Activated naive CD4-positive, alpha-beta T cell (primary cell): Measurements from ENCODE around the gene ADAM33.

Source experiments
- DNase-seq, 4 experiments: peaks; one replicate each; lab custom pipeline; 2025; lab: John Stamatoyannopoulos, UW

Gene ADAM33

GRCh38 chr20:3687655-3688054 is 5.8 kb upstream of the ADAM33 start:
- no peak for DNase-seq

DNA sequence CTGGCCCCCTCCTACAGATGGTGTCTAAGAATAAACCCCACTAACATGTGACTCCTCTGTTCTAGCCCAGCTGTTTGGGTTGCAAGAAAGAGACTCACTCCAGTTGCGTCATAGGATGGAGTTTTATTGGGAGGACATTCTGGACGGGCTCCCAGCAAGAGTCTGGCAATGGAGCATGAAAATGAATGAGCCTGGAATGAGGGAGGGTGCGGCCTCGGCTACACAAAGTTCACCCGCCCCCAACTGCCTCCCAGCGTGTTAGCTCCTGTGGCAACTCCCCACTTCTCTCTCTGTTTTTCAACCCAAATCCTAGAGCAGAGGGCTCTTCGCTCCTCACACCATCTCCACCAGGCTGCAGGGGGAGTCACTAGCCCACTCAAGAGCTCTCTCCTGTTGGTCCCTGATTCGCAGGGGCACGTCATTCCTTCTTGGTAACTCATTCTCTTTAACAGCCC is 5.1 kb upstream of the ADAM33 start:
- DNase-seq = no peak

DNA sequence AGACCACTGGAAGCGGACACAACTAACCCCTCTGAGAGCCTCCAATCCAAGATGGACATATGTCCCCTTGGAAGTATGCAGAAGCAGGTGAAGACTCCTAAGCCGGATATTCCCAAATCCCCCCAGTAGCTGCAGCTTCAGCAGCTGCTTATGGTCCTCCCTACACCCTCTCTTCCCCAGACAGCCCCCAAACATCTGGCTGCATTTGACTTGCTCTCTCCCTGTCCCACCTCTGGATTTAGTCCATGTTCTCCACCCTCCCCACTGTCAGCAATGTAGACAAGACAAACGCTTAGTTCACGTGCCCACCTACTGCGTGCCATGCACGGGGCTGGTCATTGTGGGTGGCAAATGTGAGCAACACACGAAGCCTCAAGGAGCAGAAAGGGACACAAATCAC is 4.6 kb upstream of the ADAM33 start:
- no peak for DNase-seq

- DNase-seq = no peak
Observed at GRCh38 chr20:3685341-3685740, 3.5 kb upstream of the ADAM33 start.

DNA sequence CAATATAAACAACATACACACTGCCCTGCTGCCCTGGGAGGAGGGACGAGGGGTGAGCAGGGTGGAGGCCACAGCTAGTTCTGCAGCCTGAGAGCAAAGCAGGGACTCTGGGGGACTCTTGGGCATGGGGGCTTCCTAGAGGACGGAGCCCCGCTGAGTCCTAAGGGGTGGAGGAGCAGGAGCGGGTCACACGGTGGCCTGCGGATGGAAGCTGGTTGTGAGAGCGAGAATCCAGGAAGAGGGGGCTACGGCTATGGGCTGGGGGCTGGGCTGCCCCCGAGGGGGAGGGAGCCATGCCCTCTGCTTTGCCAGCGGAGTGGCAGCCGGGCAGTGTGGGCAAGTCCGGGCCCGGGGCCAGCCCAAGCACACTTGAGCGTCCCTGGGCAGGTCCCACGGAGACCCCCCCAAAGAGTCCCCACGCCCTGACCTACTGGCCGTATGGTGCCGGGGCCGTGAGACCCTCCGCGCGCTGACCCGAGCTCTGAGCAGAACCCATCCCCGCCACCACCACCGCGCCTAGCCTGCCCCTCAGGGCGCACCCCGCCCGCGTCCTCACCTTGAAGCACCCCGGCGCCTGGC is 369 bp downstream of the ADAM33 start:
- no peak for DNase-seq

DNA sequence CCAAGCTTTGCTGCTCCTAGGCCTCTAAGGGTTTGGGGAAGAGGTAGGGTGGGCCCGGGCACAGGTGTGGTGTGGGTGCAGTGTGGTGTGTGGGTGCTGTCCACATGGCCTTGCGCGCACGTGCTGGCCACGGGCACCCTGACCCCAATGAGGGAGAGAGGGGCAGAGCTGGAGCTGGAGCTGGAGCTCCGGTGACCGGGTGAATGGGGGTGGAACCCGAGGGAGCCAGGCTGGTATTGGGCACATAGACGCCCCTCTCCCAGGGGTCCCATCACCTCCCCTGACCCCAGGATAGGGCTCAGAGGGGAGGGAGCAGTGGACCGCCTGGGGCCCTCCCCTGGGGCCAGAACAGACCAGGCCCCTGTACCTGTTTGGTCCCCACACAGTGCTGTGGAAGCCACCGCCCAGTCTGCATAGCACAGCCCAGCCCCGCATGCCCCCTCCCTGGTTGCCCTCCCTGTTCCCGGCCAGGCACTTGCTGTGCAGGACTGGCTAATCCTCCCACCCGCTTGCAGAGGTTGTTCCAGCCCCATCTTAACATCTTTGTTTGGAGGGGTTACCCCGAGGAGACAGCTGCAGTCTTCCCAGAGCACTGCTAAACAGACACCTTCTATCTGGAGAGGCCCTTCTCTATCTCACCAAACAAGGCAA is 984 bp downstream of the ADAM33 start:
- DNase-seq = no peak

DNA sequence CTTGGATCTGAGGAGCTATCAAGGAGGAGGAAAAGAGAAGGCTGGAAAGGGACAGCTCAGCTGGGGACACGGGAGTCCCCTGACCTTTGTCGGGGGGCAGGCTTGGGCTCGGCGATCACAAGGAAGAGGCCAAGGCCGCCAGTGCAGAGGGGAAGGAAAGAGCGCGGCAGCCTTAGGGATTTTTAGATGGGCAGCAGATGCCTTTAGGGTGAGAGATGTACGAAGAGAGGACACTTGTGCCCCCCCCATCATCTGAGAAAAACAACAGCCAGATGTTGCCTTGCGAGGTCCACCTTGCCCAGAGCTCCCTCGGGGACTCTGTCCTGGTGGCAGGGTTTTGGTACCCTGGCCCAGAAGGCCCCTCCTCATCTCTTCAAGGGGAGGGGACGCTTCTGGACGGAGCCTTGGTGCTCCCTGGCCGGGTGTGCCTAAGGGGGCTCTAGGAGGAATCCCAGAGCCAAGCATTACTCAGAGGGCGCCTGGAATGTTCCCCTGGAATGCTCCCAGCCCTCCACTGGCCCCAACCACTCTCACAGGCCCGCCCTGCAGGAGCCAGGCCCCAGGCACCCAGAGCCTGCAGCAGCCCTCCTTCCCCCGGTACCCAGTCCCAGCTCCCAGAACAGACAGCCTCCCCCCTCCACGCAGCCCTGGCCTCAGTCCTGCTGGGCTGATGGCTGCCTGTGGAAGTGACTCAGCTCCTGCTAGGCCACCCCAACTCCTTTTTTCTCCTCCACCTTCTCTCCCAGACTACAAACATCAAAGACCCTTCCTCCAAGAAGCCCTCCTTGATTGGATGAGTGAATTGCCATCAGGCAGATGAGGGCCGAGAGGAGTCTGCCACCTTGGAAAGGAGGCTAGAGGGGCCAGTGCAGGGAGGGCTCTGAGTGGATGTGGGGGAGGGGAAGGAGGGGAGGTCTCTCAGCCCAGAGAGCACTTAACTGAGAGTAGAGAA is 1.8 kb downstream of the ADAM33 start:
- DNase-seq = no peak

DNA sequence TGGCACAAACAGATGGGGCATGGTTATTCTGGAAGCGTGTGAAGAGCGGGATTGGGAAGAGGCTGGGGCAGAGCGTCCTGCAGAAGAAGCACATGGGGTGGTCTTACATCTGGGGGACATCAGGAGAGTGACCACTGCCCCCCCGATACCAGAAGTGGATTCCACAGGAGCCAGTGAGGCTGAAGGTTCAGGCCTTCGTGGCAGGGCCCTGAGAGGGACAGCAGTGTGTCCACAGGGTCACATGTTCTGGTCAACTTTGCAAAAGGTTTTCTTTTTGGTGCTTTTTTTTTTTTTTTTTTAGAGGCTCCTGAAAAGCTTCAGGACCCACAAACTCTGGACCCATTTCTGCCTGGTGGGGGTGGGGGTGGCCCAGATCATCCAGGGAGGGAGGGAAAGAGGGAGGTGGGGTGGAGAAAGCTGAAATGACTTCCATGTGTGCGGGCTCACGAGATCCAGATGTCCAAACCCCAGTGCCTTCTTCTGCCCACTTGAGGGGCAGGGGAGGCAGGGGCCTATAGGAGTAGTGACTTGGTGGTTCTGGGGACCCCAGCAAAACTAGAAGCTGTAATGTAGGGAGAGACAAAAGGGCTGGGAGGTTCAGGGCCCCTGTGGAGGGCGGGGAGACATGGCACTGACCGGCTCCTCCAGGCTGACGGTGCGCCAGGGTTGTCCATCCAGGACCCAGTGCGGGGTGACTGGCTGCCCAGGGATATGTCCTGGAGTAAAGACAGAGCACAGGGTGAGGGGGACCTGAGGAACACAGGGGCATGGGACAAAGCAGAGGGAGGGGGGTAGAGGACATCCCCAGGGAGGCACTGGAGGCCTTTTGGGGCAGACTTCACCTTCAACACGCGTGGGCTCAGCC is 2.7 kb downstream of the ADAM33 start:
- no peak for DNase-seq

DNA sequence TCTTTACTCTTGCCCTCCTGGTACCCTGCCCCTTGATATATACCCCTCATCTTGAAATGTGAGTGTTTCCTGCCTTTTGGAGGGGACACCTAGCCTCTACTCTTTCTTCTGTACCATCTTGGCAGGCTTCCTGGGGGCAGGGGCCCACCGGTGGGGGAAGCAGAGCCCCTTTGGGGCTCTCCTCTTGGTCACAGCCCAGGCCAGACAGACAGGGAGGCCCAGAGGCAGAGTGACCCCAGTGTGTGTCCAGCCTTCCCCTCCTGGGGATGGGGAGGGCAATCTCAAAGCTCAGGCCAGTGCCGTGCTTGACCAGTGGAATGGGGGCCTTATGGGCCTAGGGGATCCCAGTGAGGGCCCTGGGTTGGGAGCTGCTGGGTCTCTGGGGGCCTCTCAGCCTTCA is 3.6 kb downstream of the ADAM33 start:
- DNase-seq = no peak

GRCh38 chr20:3677733-3678132 is 4.1 kb downstream of the ADAM33 start:
- DNase-seq = no peak

- DNase-seq = no peak
Observed at GRCh38 chr20:3674995-3675900, 6.6 kb downstream of the ADAM33 start.

DNA sequence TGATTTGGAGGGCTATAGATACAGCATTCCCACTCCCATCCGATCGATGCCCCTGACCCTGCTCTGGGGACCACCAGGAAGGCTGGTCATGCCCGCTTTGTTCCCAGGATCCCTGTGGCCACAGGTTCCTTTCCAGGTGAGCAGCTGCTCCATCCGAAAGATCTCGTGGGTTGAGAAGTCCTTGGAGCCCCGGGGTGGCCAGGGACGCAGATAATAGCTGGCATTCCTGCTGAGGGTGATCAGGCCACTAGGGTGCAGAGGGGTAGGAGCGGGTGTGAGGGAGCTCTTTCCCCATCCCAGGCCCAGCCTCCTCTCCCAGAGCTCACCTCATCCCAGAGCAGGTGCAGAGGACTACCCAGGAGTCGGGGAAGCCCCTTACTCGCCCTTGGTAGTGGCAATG is 7.4 kb downstream of the ADAM33 start:
- DNase-seq = no peak

DNA sequence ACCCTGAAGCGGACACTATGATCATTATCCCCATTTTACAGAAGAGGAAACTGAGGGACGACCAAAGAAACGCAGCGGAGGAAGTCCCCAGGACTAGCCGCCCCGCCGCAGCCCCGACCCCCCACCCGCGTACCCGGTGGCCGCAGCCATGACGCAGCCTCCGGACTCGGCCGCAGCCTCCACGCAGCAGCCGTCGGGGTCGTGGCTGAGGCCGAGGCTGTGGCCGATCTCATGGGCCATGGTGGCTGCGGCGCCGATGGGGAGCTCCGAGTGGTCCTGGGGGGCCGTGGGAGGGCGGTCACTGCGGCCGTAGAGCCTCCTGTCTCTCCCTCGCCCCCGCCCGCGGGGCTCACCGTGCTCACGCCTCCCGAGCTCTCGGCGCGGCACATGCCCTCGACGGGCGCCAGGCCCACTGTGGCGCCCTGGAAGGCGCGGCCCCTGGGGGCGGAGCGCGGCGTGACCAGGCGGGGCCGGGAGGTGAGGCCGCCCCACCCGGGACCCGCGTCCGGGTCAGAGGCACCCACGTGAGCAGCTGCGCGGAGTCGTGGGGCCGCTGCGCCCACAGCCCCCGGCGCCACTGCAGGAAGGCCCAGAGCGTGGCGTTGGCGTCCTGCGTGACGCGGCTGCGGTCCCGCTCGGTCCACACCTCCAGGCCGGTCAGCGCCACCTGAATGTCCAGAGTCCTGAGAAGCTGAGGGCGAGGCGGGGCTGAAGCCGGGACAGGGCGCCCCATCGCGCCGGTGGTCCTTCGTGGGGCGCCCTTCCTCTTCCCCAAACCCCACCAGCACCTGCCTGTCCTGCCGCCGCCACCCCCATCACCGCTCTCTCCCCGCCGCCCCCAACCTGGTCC is 8.4 kb downstream of the ADAM33 start:
- DNase-seq = no peak

DNA sequence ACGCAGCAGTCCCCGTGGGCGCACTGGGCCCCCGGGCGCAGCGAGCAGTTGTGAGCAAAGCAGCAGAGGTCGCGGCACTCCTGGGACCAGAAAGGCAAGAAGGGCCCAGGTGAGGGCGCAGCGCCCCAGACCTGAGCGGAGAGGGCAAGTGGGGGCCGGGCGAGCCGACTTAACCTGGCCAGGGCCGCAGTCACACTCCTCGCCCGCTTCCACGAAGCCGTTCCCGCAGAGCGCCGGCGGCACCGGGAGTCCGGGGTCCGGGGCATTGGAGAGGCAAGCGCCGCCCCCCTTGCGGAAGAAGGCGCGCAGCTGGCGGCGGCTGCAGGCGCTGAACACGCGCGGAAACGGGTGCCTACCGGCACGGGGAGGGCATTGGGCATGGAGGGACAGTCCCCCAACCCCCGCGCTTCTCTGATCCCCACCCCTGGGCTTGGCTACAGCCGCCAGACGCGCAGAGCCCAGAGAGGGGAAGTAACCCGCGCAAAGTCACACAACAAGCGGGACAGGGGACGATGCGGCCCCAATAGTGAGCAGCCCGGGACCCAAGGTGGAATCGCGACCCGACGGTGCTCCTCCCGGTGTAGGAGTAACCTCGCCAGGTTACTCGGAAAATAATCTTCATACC is 9.2 kb downstream of the ADAM33 start:
- DNase-seq = no peak

- DNase-seq = no peak
Observed at GRCh38 chr20:3671986-3672546, 9.7 kb downstream of the ADAM33 start.

DNA sequence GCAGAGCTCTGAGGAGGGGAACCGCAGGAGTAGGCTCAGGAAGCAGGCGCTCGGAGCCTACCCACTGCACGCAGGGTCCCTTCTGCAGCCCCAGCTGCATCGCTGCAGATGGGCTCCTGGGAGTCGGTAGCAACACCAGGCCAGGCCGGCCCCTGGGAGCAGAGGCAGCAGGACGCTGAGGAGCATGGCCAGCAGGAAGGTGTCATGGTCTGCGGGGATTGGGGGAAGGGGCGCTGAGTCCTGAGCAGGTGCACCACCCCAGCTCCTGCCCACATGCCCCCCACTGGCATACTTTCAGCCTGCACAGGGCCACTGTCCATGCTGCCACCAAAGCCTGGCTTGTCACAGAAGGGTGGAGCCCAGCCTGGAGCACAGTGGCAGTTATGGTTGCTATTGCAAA is 10.9 kb downstream of the ADAM33 start:
- DNase-seq = no peak

DNA sequence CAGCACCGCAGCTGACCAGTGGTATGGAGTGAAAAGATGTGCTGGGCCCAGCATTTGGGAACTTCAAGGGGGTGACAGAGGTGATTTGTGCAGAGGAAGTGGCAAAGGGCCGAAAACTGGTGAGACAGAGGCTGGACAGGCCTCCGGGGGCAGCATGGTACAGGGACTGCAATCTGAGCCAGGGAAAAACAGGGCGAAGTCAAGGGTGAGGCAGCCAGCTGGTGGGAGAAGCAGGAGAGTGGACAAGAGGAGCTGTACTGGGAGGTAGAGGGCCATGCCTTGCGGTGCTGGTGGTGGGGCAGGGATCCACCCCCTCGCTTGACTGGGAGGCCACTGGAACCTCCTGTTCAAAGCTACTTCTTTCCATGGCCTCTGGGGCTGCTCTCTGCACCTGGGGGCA is 11.3 kb downstream of the ADAM33 start:
- DNase-seq = no peak

DNA sequence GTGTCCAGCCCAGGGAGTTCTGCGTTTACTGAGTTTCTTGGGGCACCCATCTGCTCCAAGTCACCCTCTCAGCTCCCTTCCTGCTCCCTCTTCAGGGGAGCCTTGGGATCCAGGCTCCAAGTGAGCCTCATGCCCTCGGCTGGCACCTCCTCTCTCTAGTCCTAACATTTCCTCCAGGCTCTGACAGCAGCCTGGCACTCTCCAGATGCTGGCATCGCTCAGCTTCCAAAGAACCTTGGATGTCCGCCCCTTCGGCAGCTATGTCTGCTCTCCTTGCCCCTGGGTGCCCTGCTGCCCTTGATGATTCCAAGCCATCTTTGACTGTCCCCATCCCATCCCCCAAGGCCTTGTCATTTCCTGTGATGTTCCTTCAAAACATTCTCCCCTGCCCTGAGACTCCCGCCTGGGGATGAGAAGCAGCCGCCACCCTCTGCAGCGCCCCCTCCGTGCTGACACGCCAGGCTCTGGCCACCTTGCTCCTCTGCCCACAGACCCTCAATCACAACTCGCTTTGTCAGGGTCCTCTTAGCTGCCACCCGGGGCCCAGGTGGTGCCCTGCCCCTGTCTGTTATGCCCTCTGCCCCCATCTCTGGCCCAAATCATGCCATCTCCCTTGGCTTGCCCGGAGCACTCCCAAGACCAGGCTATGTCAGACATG is 12.0 kb downstream of the ADAM33 start:
- no peak for DNase-seq
